HepG2 (cell line): Measurements from ENCODE around the gene DLX1. TPM values are rescaled to one million over a fixed set of nuclear protein-coding genes. Genes with fewer than 3 reads are reported as not detected.

Experiments used
- ATAC-seq: fragments of 200-7000 bp; cut with Tn5 transposase; 3 replicates; pipeline ENCODE4 v1.9.1; 2020; ENCODE audit warnings: mild to moderate bottlenecking, moderate library complexity
- BruUV-seq: library from RNA; stranded (reverse); fragments of 400-500 nt; replicated peaks from 2 replicates; lab custom pipeline; 2021; lab: Mats Ljungman, UMichigan
- CTCF ChIA-PET: fragments of 300-600 bp; formaldehyde crosslinking; extraction: SDS; loops from one replicate; lab custom pipeline; 2021; ENCODE audit warnings: low total read pairs, inconsistent platforms, low intra/inter-chr PET ratio; lab: Yijun Ruan, JAX
- POLR2A ChIA-PET: fragments of 350-600 bp; sonication (Branson Sonifier 250); formaldehyde crosslinking; loops from one replicate; lab custom pipeline; 2020; ENCODE audit warnings: antibody characterized with exemption, inconsistent platforms; lab: Yijun Ruan, JAX
- DNase-seq: peaks from one replicate; pipeline ENCODE4 v3.0.0-alpha.2; 2015; ENCODE audit warnings: low spot score
- FAIRE-seq: peaks from 3 replicates; lab custom pipeline; 2011; peaks lifted over from hg19 to GRCh38; lab: Jason Lieb, UNC
- H2AFZ ChIP-seq: one replicate; pipeline ENCODE4 v1.6.1; 2011; ENCODE audit warnings: low read length, inconsistent platforms
- H3K27ac ChIP-seq: fragments of 300-600 bp; 3 replicates; pipeline ENCODE4 v1.8.0; 2011; ENCODE audit warnings: mixed run types, mild to moderate bottlenecking, mixed read lengths, low read length, inconsistent platforms; ENCODE audit not compliant: insufficient read depth; ENCODE audit errors: extremely low read length
- H3K27me3 ChIP-seq, 2 experiments: fragments of 200-600 bp in 1 of 2; 2 replicates in 1 of 2; 3 replicates in 1 of 2; pipeline versions ENCODE4 v1.6.0 to v1.8.0; 2011; ENCODE audit warnings: low read length in 2 of 2, mild to moderate bottlenecking in 2 of 2, moderate library complexity in 2 of 2, inconsistent platforms in 1 of 2; ENCODE audit not compliant: insufficient read depth in 2 of 2, control insufficient read depth in 1 of 2
- H3K36me3 ChIP-seq, 2 experiments: fragments of 200-600 bp in 1 of 2; replicated peaks in 1 of 2; 2 replicates in 1 of 2; 3 replicates in 1 of 2; pipeline versions ENCODE4 v1.5.1 to v1.8.0; 2011; ENCODE audit warnings: low read length in 2 of 2, inconsistent platforms in 1 of 2; ENCODE audit not compliant: insufficient read depth in 2 of 2, control insufficient read depth in 1 of 2
- H3K4me1 ChIP-seq: 2 replicates; pipeline ENCODE4 v1.5.1; 2012; ENCODE audit warnings: low read length, inconsistent platforms; ENCODE audit not compliant: insufficient read depth
- H3K4me2 ChIP-seq: 2 replicates; pipeline ENCODE4 v1.6.0; 2011; ENCODE audit warnings: low read depth, low read length, inconsistent platforms
- H3K4me3 ChIP-seq, 3 experiments: fragments of 200-600 bp in 1 of 3; sonication (generic), shearing (Covaris generic) in 1 of 3; replicated peaks in 1 of 3; 2 replicates each; pipeline ENCODE4 v1.5.1; 2011 to 2016; ENCODE audit warnings: low read length in 3 of 3, inconsistent platforms in 2 of 3, low read depth in 2 of 3, mild to moderate bottlenecking in 2 of 3, control low read depth in 1 of 3, mixed read lengths in 1 of 3; ENCODE audit not compliant: insufficient read depth in 1 of 3
- H3K79me2 ChIP-seq: one replicate; pipeline ENCODE4 v1.6.1; 2011; ENCODE audit warnings: low read length, inconsistent platforms; ENCODE audit not compliant: insufficient read depth
- H3K9ac ChIP-seq: 2 replicates; pipeline ENCODE4 v1.6.0; 2011; ENCODE audit warnings: mild to moderate bottlenecking, low read depth, low read length, inconsistent platforms; ENCODE audit not compliant: insufficient read depth
- H3K9me3 ChIP-seq: 2 replicates; pipeline ENCODE4 v1.5.1; 2012; ENCODE audit warnings: mild to moderate bottlenecking, low read length
- H4K20me1 ChIP-seq: 2 replicates; pipeline ENCODE4 v1.6.0; 2011; ENCODE audit warnings: inconsistent platforms, mild to moderate bottlenecking, low read length, moderate library complexity; ENCODE audit not compliant: insufficient read depth
- EED ChIP-seq: sonication (generic); formaldehyde crosslinking; IDR thresholded peaks from 2 replicates; pipeline ENCODE4 v1.5.0; 2020; ENCODE audit warnings: mild to moderate bottlenecking, missing genetic modification reagents
- HOXA7 ChIP-seq: sonication (generic); formaldehyde crosslinking; IDR thresholded peaks from 2 replicates; pipeline ENCODE4 v1.8.1; 2022; ENCODE audit warnings: mild to moderate bottlenecking, missing genetic modification reagents, moderate library complexity
- YEATS2 ChIP-seq: sonication (generic); formaldehyde crosslinking; IDR thresholded peaks from 2 replicates; pipeline ENCODE4 v1.4.0; 2020; ENCODE audit warnings: missing genetic modification reagents, borderline replicate concordance
- ZFP82 ChIP-seq: sonication (generic); formaldehyde crosslinking; IDR thresholded peaks from 2 replicates; pipeline ENCODE4 v1.5.1; 2020; ENCODE audit warnings: mild to moderate bottlenecking, missing genetic modification reagents, borderline replicate concordance
- ZNF234 ChIP-seq: sonication (generic); formaldehyde crosslinking; conservative IDR thresholded peaks from 2 replicates; pipeline ENCODE4 v1.5.1; 2020; ENCODE audit warnings: mild to moderate bottlenecking, missing genetic modification reagents
- WGBS: methylation state at CpG from one replicate; pipeline ENCODE4 v1.1.6; 2017; ENCODE audit warnings: low lambda C conversion rate; 5-methylcytosine and 5-hydroxymethylcytosine counted together
- in situ Hi-C: cut with HindIII; loops from 2 replicates; pipeline ENCODE4 v1.10.0; 2017; ENCODE audit warnings: low pct_unique_long_range_greater_than_20kb; ENCODE audit not compliant: extremely low pct_ligation_motif_present
- intact Hi-C: fragments of 100-400 bp; cut with micrococcal nuclease; formaldehyde crosslinking; loops from one replicate; pipeline ENCODE4 v1.10.0; 2022; ENCODE audit not compliant: unreplicated experiment
- polyA plus RNA-seq, 8 experiments: library from polyadenylated mRNA; depleted of rRNA in 3 of 8; stranded (reverse) in 7 of 8; unstranded in 1 of 8; fragments of >200 nt; fragmentation: Illumina TruSeq in 4 of 8; extraction: Trizol in 4 of 8; gene quantifications; 2 replicates each; pipeline versions ENCODE4 v1.2.1 to v1.2.3, GENCODE V29; 2011 to 2016; ENCODE audit warnings: low read depth in 4 of 8, missing spikeins in 1 of 8, mixed read lengths in 1 of 8; ENCODE audit not compliant: insufficient read depth in 1 of 8
- total RNA-seq, 5 experiments: library from RNA; depleted of rRNA; stranded (reverse); fragments of >200 nt; fragmentation: Illumina TruSeq; extraction: Trizol; gene quantifications; 2 replicates each; pipeline ENCODE4 v1.2.3, GENCODE V29; 2016; ENCODE audit warnings: low read depth in 1 of 5
- TF ChIP-seq, protein P1 (sequence below), 2 experiments: sonication (generic) in 1 of 2; formaldehyde crosslinking in 1 of 2; IDR thresholded peaks; 2 replicates each; pipeline versions ENCODE4 v1.4.0 to v1.6.1; 2016 to 2020; ENCODE audit warnings: borderline replicate concordance in 1 of 2, low read depth in 1 of 2, mild to moderate bottlenecking in 1 of 2, missing genetic modification reagents in 1 of 2
- TF ChIP-seq, protein P2 (sequence below): sonication (generic); formaldehyde crosslinking; IDR thresholded peaks from 2 replicates; pipeline ENCODE4 v1.4.0; 2020; ENCODE audit warnings: mild to moderate bottlenecking, missing genetic modification reagents, borderline replicate concordance
- TF ChIP-seq, protein P3 (sequence below): sonication (generic); formaldehyde crosslinking; IDR thresholded peaks from 2 replicates; pipeline ENCODE4 v1.8.1; 2022; ENCODE audit warnings: low read depth, mild to moderate bottlenecking, missing genetic modification reagents
- TF ChIP-seq, protein P4 (sequence below): sonication (generic); formaldehyde crosslinking; IDR thresholded peaks from 2 replicates; pipeline ENCODE4 v1.4.0; 2020; ENCODE audit warnings: mild to moderate bottlenecking, low read depth, missing genetic modification reagents
- TF ChIP-seq, protein P5 (sequence below): sonication (generic); formaldehyde crosslinking; IDR thresholded peaks from 2 replicates; pipeline ENCODE4 v1.8.1; 2023; ENCODE audit warnings: mild to moderate bottlenecking, moderate library complexity, missing genetic modification reagents

DLX1 gene
- total and polyA plus RNA-seq, 2 of the 13 experiments (the other 11 are each of a cell fraction or from before 2014, with no cell fraction given): 0.18 to 0.86 TPM

DNA sequence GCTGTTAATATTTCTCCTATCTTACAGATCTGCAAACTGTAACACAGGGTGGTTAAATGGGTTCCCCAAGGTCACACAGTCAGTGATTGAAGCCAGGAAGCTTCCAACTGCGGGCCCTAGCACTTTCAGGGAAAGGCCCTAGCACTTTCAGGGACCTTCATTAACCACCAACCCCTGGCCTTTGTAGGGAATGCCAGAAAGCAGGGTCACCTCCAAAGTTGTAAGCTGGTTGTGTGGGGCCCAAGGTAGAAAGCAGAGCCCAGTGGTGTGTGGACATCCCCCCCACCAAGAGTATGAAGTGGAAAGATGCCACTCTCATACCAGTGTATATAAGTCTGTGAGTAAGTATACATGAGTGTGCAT lies 13.0 kb downstream of the DLX1 start:
- intact Hi-C loops: no loop called here
- ATAC-seq (no peak), DNase-seq (no peak), FAIRE-seq (no peak)
- Histone ChIP-seq H4K20me1 (peaks cover 6% of the 10 kb centered on the region; the same call in 1 of the 2 replicates), H3K4me2 (peak overlapping the region; percentile 99), H3K27me3 (peaks cover 20 to 70% of the 10 kb centered on the region in 2 experiments), H3K27ac (no peak overlapping the region), H2AFZ (no peak overlapping the region), H3K36me3 (no peaks in the 10 kb centered on the region), H3K4me3 (peak overlapping the region in 2 of 3 experiments; percentile 47 to 70; a peak in 3 of 6 replicates), H3K9ac (no peak overlapping the region), H3K9me3 (no peaks in the 10 kb centered on the region), H3K4me1 (peaks cover 70% of the 10 kb centered on the region), H3K79me2 (no peaks in the 10 kb centered on the region)
- ChIA-PET CTCF (no interaction called here), POLR2A (interaction anchor here (0.7 to 2.0 kb wide), 8 partner anchors 10 to 410 kb away, joined by 3 to 16 read pairs (median 4); partner anchors contain the start of genes DLX1 and HAT1)
- 0% methylated on average over 1 of the region's 1 CpG for WGBS
- BruUV-seq: no TSS peak
- in situ Hi-C loops: no loop called here
- TF ChIP-seq, protein P1, sequence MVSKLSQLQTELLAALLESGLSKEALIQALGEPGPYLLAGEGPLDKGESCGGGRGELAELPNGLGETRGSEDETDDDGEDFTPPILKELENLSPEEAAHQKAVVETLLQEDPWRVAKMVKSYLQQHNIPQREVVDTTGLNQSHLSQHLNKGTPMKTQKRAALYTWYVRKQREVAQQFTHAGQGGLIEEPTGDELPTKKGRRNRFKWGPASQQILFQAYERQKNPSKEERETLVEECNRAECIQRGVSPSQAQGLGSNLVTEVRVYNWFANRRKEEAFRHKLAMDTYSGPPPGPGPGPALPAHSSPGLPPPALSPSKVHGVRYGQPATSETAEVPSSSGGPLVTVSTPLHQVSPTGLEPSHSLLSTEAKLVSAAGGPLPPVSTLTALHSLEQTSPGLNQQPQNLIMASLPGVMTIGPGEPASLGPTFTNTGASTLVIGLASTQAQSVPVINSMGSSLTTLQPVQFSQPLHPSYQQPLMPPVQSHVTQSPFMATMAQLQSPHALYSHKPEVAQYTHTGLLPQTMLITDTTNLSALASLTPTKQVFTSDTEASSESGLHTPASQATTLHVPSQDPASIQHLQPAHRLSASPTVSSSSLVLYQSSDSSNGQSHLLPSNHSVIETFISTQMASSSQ (IDR thresholded peaks at IDR 0.05; ENCODE audit: low read depth): no peak
- TF ChIP-seq, protein P1 (CRISPR knock-in tag; IDR thresholded peaks at IDR 0.05; ENCODE audit: borderline replicate concordance): 0 out of 2 replicates have a peak, but pooled peaks have one; percentile 12
- TF ChIP-seq, protein P2, sequence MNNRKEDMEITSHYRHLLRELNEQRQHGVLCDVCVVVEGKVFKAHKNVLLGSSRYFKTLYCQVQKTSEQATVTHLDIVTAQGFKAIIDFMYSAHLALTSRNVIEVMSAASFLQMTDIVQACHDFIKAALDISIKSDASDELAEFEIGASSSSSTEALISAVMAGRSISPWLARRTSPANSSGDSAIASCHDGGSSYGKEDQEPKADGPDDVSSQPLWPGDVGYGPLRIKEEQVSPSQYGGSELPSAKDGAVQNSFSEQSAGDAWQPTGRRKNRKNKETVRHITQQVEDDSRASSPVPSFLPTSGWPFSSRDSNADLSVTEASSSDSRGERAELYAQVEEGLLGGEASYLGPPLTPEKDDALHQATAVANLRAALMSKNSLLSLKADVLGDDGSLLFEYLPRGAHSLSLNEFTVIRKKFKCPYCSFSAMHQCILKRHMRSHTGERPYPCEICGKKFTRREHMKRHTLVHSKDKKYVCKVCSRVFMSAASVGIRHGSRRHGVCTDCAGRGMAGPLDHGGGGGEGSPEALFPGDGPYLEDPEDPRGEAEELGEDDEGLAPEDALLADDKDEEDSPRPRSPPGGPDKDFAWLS: 0 out of 2 replicates have a peak, but pooled peaks have one; percentile 26
- TF ChIP-seq ZFP82: 0 out of 2 replicates have a peak, but pooled peaks have one; percentile 3
- TF ChIP-seq, protein P3, sequence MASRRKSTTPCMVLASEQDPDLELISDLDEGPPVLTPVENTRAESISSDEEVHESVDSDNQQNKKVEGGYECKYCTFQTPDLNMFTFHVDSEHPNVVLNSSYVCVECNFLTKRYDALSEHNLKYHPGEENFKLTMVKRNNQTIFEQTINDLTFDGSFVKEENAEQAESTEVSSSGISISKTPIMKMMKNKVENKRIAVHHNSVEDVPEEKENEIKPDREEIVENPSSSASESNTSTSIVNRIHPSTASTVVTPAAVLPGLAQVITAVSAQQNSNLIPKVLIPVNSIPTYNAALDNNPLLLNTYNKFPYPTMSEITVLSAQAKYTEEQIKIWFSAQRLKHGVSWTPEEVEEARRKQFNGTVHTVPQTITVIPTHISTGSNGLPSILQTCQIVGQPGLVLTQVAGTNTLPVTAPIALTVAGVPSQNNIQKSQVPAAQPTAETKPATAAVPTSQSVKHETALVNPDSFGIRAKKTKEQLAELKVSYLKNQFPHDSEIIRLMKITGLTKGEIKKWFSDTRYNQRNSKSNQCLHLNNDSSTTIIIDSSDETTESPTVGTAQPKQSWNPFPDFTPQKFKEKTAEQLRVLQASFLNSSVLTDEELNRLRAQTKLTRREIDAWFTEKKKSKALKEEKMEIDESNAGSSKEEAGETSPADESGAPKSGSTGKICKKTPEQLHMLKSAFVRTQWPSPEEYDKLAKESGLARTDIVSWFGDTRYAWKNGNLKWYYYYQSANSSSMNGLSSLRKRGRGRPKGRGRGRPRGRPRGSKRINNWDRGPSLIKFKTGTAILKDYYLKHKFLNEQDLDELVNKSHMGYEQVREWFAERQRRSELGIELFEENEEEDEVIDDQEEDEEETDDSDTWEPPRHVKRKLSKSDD (CRISPR knock-in tag): 0 out of 2 replicates have a peak, but pooled peaks have one; percentile 56
- TF ChIP-seq HOXA7: peak; percentile 56; the same call in 1 of the 2 replicates
- peak; percentile 80; the same call in 1 of the 2 replicates for TF ChIP-seq EED (CRISPR knock-in tag)
- TF ChIP-seq, protein P4, sequence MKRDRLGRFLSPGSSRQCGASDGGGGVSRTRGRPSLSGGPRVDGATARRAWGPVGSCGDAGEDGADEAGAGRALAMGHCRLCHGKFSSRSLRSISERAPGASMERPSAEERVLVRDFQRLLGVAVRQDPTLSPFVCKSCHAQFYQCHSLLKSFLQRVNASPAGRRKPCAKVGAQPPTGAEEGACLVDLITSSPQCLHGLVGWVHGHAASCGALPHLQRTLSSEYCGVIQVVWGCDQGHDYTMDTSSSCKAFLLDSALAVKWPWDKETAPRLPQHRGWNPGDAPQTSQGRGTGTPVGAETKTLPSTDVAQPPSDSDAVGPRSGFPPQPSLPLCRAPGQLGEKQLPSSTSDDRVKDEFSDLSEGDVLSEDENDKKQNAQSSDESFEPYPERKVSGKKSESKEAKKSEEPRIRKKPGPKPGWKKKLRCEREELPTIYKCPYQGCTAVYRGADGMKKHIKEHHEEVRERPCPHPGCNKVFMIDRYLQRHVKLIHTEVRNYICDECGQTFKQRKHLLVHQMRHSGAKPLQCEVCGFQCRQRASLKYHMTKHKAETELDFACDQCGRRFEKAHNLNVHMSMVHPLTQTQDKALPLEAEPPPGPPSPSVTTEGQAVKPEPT: 0 out of 2 replicates have a peak, but pooled peaks have one; percentile 15
- TF ChIP-seq YEATS2 (CRISPR knock-in tag): 0 out of 2 replicates have a peak, but pooled peaks have one; percentile 3
- TF ChIP-seq ZNF234 (CRISPR knock-in tag): no peak
- TF ChIP-seq, protein P5, sequence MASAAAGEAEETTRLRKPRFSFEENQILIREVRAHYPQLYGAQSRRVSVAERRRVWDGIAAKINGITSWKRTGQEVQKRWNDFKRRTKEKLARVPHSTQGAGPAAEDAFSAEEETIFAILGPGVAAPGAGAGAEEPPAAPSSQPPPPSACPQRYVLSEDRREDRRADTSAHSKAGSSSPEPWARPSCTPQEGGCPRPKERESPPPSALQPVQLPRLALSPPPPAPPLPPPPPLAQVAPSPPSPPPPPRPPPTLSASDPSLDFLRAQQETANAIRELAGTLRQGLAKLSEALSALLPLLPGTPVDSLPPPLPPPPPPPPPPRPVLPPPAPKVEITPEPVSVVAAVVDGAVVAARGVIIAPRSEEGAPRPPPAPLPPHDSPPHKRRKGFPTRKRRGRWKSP (CRISPR knock-in tag): 0 out of 2 replicates have a peak, but pooled peaks have one; percentile 7
